ENCODE measurements around the gene SUGCT.

The SUGCT gene

DNA sequence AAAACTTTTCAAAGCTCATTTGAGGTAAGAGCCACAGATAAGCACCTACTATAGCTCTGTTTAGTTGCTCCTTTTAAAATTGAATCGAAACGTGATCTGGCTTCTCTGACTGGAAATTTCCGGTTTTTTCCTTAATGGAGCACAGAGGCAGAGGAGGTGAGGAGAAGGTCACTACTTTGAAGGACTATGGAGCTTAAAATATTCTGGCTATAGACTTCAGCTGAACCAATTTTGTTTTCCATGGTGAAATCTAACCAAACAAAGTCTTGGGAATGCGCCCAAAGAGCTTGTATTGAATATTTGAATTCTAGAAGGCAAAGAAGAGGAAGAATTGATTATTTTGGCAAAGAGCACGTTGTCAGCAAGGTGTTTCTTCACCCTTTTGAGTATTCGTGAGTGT lies 711.1 kb downstream of the SUGCT start:
- DNase-seq: no peak

DNA sequence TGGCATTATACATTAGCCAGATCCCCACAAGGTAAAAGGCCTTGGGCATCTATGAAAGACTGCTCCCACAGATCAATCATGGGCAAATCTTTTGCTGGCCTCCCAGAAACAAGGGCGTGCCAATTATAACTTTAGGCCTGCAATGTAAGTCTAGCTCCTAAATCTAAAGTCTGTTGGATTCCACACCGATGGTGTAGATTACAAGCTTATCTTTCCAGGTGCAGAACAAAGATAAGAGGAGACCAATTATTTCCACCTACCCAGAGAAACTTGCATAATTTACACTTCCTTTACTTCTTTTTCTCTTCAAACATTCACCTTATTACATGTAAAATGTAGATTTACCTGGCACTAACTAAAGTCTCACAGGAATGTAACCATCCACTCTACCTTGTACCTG lies 713.1 kb downstream of the SUGCT start:
- DNase-seq: no peak

DNA sequence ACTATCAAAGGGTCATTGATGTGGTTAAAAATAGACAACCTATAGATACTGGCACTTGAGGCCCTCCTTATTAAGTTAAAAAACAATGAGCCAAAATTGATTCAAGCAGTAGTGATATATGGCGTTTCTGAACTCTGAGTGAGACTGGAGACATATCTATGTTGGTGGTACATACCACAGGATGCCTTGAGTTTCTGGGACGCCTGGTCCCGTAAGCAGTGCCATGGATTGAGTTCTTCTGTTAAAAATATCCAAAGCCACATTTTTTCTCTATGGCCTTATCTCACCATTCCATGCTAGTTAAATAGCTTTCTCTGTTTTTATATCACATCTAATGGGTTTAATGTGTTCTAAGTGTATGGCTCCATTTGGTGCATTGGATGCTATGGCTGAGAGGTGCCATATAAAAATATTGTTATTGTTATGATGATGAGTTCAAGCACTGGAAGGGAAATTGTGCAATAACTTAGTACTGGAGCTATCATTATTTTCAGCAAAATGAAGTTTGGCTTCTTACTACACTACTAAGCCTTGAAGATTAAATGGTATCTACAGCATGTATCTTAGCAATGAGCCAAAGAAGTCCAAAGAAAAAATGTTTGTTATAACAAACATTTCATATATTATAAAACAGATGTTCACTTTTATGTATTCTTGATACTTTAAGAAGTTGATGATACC lies 713.9 kb downstream of the SUGCT start:
- no peak for DNase-seq

DNA sequence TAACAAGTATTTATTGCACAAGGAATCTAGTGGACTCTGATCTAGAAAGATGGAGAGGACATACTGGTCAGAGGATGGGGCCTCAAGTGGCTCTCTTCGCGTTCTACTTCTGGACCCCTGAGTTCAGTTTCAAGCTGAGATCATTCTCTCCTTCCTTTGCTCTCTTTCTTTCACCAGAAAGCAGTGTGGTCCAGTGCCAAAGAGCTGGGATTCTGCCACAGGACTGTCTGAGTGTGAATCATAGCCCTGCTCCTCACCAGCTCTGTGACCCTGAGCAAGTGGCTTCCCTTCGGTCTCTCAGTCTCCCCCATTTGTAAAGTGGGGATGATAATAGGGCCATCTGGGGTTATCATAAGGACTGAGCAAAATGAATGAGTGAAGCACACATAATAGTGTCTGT lies 715.2 kb downstream of the SUGCT start:
- DNase-seq: no peak

DNA sequence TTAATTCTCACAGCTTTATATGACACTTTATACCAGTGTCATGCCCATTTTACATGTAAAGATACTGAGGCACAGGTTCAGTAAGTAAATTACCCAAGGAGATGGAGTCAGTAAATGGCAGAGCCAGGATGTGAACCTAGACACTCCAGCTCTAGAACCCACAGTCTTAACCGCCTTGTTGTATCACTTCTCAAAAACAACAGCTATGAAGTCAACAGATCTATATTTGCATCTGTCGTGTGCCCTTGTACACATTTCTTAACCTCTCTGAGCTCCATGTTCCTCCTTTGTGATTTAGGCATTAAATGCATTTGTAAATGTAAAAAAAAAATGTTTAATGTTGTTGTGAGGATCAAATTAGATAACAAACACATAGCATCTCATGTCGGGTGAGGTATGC lies 716.2 kb downstream of the SUGCT start:
- DNase-seq: no peak

DNA sequence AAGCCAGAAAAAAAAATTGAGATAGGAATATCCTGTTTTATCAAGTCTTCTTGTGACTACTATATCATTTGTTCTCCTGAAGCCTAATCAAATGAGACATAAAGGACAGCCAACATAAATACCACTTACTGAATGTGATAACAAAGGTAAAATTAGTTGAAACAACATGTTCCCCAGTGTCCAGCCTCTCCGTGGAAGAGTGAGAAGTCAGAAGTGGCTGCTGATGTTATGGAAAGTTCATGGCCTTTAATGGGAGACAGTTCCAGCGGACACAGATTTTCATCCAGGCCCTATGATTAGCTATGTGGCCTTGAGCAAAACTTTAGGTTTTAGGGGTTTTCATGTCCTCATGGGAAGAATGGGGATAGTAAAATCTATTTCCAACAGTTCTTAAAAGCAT lies 724.3 kb downstream of the SUGCT start:
- no peak for DNase-seq

DNA sequence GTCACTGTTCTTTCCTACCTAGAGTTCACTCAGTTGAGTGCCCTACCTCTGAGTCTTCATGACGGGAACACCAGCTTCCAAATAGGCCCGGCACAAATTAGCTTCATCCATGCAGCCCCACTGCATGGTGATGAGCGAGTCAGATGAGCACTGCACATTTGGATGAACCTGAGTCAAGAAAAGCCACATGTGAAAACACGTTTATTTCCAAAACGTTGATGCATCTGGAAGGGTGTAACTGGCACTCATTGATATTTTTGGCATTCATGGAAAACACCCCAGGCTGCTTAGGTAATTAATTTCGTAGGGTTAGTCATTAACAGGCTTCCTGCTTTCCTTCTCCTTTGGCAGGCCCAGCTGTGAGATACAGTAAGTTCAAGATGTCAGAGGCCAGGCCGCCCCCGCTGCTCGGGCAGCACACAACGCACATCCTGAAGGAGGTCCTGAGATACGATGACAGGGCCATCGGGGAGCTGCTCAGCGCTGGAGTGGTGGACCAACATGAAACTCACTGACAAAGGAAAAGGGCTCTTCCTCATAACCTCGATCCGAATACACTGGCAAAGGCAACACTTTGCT lies 725.2 kb downstream of the SUGCT start:
- no peak for DNase-seq

DNA sequence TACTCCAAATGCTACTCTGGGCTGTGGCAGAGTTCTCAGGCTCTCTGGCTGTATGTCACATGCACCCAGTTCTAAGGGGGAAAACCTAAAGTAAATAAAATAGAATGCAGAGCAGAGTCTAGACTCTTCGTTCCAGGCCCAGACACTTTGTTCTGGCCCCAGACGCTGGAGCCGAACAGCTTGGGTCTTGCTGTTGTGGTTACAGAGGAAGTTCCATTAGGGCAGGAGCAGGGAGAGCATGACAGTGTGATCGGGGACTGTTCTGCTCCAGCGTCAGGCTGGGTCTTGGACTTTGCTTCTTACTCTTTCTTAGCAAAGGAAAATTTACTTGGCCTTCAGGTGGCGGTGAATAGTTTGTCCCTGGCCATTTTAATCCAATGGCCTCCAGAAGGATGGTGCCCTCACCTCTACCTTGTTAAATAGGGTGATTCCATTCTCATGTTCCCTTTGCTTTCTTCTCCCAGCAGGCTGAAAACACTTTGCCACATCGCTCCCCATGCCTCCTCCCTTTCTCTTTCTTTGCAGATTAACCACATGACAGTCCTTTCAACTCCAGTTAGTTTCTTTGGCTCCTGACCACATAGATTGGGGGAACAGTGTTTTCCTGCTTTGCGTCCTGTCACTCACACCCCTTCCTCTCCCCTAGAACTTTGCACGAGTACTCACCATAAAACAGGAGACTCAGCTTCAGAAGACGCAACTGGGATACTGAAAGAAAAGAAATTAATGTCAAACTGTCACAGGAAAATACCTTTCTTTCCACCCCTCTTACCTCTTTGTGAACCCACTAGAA lies 730.8 kb downstream of the SUGCT start:
- DNase-seq: no peak

DNA sequence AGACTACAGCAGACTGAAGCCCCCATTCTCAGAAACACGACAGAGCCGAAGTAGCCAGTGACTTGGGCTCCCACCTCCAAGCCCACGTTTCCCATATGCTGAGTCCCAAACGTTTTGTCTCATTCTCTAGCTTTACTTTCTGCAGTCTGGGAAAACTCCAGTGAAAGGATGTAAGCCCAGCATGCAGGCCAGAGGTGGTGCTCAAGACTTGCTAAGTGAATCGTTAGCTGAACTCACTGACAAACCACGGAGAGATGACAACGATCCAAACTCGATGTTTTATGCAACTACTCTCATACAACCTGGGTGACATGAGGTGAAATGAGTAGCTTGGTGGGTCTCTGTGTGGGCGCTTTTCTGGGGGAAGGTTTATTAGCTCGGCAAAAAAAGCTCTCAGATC lies 731.8 kb downstream of the SUGCT start:
- no peak for DNase-seq

DNA sequence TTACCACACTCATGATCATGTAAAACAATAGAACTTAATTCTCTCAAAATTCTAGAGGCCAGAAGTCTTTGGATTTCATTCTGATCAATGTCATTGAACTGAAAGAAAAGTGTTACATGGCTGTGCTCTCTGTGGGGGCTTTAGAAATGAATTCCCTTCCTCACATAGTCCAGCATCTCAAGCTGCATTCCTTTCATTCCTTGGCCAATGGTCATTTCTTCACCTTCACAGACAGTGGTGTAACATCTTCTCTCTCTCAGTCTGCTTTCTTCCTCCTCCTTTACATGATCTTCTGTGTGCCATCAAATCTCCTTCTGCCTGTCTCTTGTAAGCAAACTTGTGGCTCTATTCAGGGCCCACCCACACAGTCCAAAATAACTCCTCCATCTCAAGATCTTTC lies 735.3 kb downstream of the SUGCT start:
- no peak for DNase-seq

DNA sequence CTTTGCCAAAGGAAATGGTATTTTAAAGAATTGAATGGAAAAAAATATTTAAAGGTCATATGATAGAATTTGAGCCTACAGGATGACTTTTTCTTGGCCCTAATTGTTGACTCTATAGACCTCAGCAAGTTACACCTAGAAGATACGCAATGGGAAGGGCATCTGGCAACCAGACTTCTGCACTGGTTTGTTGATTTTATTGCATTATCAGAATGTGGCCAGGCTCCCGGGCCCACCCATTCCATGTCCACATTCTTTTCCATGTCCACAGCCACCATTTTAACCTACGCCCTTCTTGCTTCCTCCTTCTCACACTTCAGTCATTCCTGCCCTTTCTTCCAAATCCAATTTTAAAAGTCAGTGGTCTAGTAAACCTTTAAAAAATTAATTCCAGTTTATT lies 738.4 kb downstream of the SUGCT start:
- DNase-seq: no peak

DNA sequence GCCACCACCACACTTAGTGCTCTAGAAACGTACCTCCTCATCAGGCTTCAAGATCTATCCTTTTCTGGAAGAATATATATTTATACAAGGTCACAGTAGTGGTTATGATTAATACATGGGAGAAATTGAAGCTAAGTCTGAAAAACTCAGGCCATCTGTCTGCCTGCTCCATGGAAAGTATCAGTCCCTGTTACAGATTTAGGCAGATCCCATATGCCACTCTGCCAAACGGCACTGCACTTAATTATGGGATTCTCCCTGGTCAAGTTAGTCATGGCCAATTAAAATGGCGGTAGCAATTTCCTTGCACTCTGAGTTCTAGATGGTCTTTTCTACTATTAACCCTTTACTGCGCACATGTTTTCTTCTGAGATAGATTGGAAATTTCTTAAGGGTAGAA lies 740.0 kb downstream of the SUGCT start:
- DNase-seq: no peak

DNA sequence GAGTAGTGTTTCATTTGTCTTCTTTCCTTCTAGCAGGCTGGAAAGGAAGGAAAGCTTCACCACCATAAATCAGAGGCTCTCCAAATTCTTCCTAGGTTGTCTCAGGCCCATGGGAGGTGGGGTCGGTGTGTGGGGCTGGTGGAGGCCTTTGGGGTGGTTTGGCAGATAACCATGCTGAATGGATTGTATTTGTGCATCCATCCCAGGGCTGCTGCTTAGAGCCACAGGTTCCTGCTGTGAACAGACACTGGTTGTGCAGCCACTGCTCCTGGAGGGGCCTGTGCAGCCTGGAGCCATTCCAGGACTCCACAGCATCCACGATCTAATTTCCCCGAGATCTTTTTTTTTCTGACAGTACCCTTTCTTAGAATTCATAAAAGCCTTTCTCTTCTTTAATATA lies 741.8 kb downstream of the SUGCT start:
- no peak for DNase-seq

DNA sequence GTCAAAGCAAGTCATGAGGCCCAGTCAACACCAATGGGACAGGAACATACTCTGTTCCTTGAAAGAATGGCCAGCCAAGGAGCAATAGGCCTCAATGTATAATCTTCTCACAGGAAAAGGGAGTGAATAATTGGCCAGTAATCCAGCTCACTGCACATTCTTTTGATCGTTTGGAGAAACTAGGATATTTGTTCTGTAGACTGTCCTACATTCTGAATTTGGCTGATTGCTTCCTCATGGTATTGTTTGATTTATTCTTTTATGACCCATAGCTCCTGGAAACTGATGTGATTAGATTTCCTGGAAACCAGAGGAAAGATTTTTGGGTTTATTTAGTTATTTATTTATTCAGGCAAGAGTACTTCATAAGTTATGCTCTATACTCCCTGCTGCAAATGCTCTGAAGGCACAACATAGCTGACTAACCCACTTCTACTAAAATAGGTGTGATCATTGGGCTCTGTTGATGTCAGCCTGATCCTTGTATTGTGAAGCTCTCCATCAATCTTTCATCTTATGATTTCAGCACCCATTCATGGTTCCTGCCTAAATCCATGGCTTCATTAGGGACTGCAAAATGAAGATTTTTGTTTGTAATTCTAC lies 745.2 kb downstream of the SUGCT start:
- DNase-seq: no peak

DNA sequence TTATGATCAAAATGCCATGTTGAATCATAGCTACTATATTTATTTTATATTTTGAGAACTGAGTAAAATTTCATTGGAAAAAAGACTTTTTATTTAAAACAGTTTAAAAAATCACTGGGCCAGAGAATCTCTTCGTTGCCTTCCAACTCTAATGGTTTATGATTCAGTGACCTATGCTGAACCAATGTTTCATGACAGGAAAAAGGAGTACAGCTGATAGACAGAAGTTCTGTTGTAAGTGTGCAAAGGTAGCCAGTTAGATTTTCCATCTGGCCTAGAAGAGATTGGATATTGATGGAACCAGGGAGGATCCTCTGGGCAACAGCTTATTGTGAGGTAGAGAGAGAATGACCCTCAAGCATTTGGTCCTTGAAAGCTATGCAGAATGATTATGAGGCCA lies 745.8 kb downstream of the SUGCT start:
- no peak for DNase-seq

DNA sequence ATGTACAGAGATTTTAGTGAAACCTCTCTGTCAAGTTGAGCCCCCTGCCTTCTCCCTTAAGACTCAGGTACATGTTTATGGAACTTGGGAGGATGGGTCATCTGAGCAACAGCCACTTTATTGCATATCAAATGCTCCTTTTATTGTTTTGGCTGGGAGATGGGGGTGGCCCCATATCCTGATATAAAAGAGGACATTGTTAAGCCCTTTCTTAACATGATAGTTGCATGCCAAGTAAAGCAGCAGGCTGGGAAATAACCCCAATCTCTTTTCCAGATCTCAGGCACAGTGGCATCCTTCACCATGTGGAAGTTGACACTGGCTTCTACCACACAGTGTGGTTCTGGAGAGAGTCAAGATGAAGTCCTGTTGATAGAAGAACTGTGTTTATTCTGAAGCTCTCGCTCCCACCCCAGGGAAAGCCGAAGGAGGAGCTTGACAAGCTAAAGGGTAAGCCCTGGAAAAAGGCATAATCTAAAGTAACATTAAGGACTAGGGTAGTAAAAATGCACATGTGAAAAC lies 746.7 kb downstream of the SUGCT start:
- no peak for DNase-seq

DNA sequence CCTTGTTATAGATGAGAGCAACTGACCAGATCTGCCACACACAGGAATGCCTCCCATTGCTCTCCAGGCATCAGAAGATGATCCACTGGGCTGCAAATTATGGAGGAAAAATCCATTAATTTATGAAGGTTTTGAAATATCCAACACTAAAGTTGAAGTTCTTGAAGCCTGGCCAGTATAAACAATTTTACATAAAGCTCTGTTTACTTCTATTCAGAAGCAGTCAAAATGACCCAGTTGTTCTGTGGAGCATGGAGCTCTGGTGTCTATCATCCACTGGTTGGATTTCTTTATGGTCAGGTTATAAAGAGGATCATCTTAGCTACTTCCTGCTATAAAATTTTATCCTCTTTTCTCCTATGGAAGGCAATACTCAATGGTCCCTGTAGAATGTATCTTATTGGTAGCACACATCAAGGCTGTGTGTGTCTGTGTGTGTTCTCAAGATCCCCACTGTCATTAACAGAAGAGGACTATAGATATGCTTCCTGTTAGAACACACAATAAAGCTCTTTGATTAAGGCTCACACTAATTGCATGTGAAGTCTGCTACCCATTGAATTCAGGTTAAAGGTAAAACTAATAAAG lies 747.4 kb downstream of the SUGCT start:
- DNase-seq: no peak

DNA sequence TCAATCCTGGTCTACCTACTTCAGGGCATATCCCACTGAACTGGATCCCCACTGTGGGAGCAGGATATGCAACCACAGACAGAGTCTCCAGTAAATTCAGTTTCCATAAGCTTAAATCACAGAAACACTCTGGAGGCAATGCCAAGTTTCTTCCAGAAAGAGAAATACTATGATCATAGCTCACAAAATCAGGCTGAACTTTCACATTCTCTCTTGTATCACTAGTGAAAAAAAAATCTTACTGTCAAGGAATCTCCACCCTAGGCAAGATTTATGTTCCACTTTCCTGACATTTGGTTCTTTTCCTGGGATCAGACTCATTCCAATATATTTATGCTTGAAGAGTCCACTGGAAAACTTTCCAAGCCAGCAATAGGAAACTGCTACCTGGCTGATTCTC lies 749.0 kb downstream of the SUGCT start:
- DNase-seq: no peak

DNA sequence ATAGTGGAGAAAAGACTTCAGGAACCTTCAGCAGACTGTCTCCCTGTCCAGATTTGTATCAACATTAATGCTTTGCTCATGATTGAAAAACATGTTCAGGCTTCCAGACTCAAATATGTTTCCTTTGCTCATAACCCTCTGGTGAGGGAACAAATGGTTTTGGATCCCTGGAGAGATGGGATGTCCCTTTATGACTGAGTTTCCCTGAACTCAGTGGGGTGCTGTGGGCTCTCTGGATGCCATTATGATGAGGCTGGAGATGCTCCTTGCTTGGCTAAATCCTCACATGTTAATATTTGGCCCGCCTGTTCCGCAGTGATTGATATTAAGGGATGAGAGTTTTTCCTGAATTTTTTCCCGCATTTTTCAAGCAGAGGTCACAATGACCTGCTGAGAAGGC lies 749.4 kb downstream of the SUGCT start:
- DNase-seq: no peak

DNA sequence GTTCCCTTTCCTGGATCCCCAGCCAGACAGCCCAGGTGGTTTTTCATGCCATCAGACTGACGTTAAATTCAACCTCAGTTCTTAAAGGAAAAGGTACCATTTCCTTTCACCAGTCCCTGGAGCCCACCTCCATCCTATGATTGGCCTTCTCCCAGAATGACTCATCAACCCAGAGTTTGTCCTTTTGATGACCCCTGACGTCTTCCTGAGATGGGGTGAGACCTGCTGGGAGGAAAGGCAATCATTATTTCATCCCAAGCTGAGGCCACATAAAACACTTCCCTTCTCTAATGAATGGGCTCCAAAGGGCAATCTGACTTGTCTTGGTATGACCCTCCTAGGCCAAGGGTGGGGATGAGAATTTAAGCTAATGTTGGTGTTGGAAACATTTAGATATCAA lies 750.7 kb downstream of the SUGCT start:
- DNase-seq: no peak

DNA sequence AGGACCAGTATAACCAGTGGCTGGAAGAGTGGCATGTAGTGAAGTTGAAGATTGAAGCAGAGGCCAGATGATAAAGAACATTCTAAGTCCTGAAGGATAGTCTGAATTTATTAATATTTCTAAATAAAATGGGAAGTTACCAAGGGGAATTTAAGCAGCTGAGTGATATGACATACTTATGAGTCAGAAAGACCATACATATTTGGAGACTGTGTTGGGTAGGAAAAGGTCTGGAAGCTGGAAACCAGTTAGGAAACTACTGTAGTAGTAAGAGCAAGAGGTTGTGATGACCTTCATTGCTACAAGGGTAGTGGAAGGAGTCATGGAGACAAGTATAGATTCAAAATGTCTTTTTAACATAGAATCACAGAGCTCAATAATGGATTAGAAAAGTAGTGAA lies 752.3 kb downstream of the SUGCT start:
- DNase-seq: no peak

DNA sequence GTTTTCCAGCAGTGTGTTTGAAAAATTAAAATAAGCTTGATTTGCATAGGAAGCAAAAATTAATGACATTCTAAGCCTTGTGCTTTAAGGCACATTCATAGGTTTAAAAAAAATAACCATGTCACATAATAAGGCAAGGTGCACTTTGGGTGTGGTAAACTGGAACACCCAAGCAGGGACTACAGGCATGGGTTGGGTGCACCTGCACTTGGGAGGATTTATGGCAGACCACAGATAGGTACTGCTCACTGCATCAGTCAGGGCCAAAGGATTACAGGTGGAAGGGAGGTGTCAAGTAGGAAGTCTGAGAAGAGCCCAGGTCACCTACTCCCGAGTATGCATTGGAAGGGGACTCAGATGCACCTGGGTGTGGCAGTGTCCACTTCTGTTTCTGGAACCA lies 753.7 kb downstream of the SUGCT start:
- no peak for DNase-seq

DNA sequence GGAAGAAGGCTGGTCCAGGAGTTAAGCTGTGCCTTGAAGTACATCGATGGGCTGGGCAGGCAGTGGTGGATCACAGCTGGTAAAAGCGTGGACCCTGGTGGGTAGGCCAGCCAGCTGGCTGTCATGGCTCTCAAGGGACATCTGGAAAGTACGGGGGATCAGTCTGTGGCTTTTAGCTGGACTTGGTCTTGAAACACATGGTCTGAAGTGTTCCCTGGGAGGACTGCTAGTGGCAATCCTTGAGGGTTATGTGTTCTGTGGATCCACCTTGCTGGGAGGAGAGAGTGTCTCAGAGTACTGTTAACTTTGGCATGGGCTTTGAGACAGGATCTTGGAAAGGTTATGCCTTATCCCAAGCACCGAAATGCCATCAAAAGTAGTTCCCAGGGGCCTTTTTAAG lies 754.3 kb downstream of the SUGCT start:
- DNase-seq: no peak
